Islet precursor cell (in vitro differentiated cells): ENCODE results near the gene HSPA9.

ENCODE experiments used
- DNase-seq: peaks from one replicate; pipeline ENCODE4 v3.0.0-alpha.2; 2018

The HSPA9 gene

GRCh38 chr5:138575194-138576015 lies at the start of gene HSPA9:
Gene HSPA9, minus strand, starts transcription at chr5:138575401. Its CDS starts 83 bp downstream, at chr5:138575318.
- DNase-seq: peak; percentile 100

- DNase-seq: peak; percentile 7
These were observed 47.9 kb upstream of the HSPA9 start for GRCh38 chr5:138623053-138623452.

GRCh38 chr5:138622051-138622450 lies 46.9 kb upstream of the HSPA9 start:
- peak; percentile 51 for DNase-seq

- peak; percentile 40 for DNase-seq
These were observed 45.5 kb upstream of the HSPA9 start for GRCh38 chr5:138620663-138621224.

GRCh38 chr5:138616508-138616907 lies 41.3 kb upstream of the HSPA9 start:
- DNase-seq: no peak

GRCh38 chr5:138615461-138615860 lies 40.3 kb upstream of the HSPA9 start:
- no peak for DNase-seq

- no peak for DNase-seq
These were observed 36.5 kb upstream of the HSPA9 start for GRCh38 chr5:138611678-138612218.

GRCh38 chr5:138610918-138611677 lies 35.9 kb upstream of the HSPA9 start:
- peak; percentile 83 for DNase-seq

GRCh38 chr5:138610415-138610917 lies 35.3 kb upstream of the HSPA9 start:
- DNase-seq: no peak

GRCh38 chr5:138606378-138607064 lies 31.3 kb upstream of the HSPA9 start:
- no peak for DNase-seq

GRCh38 chr5:138605254-138605972 lies 30.2 kb upstream of the HSPA9 start:
- DNase-seq: no peak

- DNase-seq: no peak
These were observed 29.1 kb upstream of the HSPA9 start for GRCh38 chr5:138604176-138604785.

GRCh38 chr5:138603249-138603920 lies 28.2 kb upstream of the HSPA9 start:
- DNase-seq: no peak

- no peak for DNase-seq
These were observed 27.3 kb upstream of the HSPA9 start for GRCh38 chr5:138602371-138603000.

GRCh38 chr5:138601444-138601843 lies 26.2 kb upstream of the HSPA9 start:
- DNase-seq: no peak

- no peak for DNase-seq
These were observed 25.2 kb upstream of the HSPA9 start for GRCh38 chr5:138600446-138600845.

- no peak for DNase-seq
These were observed 22.6 kb upstream of the HSPA9 start for GRCh38 chr5:138597661-138598400.

- DNase-seq: peak; percentile 73
These were observed 21.1 kb upstream of the HSPA9 start for GRCh38 chr5:138596105-138596881.
